Chondrocyte (in vitro differentiated cells): ENCODE results near the gene OR2T6. TPM values are rescaled to one million over a fixed set of nuclear protein-coding genes. Genes with fewer than 3 reads are reported as not detected.
"Not testable (repeated sequence)": the region's sequence is repeated elsewhere in the genome, so short reads cannot be mapped to it uniquely, and the experiment has no call there.

Source experiments
- DNase-seq: peaks from one replicate; pipeline ENCODE4 v3.0.0; 2021; ENCODE audit warnings: mixed read lengths, low spot score
- H3K27ac Mint-ChIP-seq: one replicate; pipeline ENCODE4 v1.8.0; 2021; ENCODE audit warnings: mild to moderate bottlenecking, moderate library complexity, mixed read lengths; ENCODE audit not compliant: unreplicated experiment
- H3K27me3 Mint-ChIP-seq: 2 replicates; pipeline ENCODE4 v1.8.0; 2021; ENCODE audit warnings: low read depth, mixed read lengths
- H3K36me3 Mint-ChIP-seq: 2 replicates; pipeline ENCODE4 v1.8.0; 2021; ENCODE audit warnings: low read depth, mixed read lengths
- H3K4me1 Mint-ChIP-seq: 2 replicates; pipeline ENCODE4 v1.8.0; 2021; ENCODE audit warnings: low read depth, mild to moderate bottlenecking, mixed read lengths
- H3K4me3 Mint-ChIP-seq: one replicate; pipeline ENCODE4 v1.8.0; 2021; ENCODE audit warnings: mild to moderate bottlenecking, moderate library complexity, mixed read lengths; ENCODE audit not compliant: unreplicated experiment
- H3K9me3 Mint-ChIP-seq: 2 replicates; pipeline ENCODE4 v1.8.0; 2021; ENCODE audit warnings: low read depth, mixed read lengths
- total RNA-seq: library from RNA; stranded (reverse); gene quantifications from 3 replicates; pipeline ENCODE4 v1.2.1, GENCODE V29; 2021

The OR2T6 gene
- total RNA-seq, 1 donor from 2014 or later: not detected

- H3K4me1 Mint-ChIP-seq, H3K4me3 Mint-ChIP-seq, H3K36me3 Mint-ChIP-seq, H3K27ac Mint-ChIP-seq, DNase-seq, H3K27me3 Mint-ChIP-seq: not testable (repeated sequence)
- H3K9me3 Mint-ChIP-seq: peaks cover 15% of the 10 kb centered on the region
Observed at GRCh38 chr1:248438668-248439067, 63.1 kb downstream of the OR2T6 start.

DNA sequence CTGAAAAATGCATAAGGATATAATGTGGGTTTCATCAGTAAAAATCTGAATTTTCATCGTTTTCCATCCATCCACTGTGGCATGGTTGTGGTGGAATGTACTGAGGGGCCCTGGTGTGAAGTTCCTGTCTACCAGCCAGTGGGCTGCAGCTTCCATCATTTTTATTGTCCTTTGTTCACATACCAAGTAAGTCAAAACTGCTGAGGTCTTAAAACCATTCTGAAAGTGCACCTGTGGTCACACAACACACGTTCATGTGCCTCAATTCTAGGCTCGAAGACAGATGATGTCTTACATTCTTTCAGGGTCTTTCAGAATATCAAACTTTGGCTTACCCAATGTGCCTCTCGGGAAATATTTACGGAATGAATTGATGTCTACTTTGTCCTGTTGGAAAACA is 63.7 kb downstream of the OR2T6 start:
- not testable (repeated sequence) for DNase-seq, H3K4me1 Mint-ChIP-seq, H3K36me3 Mint-ChIP-seq, H3K27me3 Mint-ChIP-seq, H3K4me3 Mint-ChIP-seq, H3K27ac Mint-ChIP-seq
- peaks cover 17% of the 10 kb centered on the region for H3K9me3 Mint-ChIP-seq

Other genes starting within 250 kb of the OR2T6 start
- gene OR2M5, start 230.6 kb upstream of the OR2T6 start, total RNA-seq: not detected in 3 replicates
- gene OR2M2, start 200.9 kb upstream of the OR2T6 start, total RNA-seq: not detected in 3 replicates
- gene OR2M3, start 178.5 kb upstream of the OR2T6 start, total RNA-seq: not detected in 3 replicates
- gene OR2M4, start 144.3 kb upstream of the OR2T6 start, total RNA-seq: not detected in 3 replicates
- not detected in 3 replicates for gene OR2T33, start 97.8 kb upstream of the OR2T6 start, total RNA-seq
- gene OR2T12, start 72.3 kb upstream of the OR2T6 start, total RNA-seq: not detected in 3 replicates
- not detected in 3 replicates for gene OR2M7, start 51.2 kb upstream of the OR2T6 start, total RNA-seq
- not detected in 3 replicates for gene OR14C36, start 27.0 kb upstream of the OR2T6 start, total RNA-seq
- gene OR2T4, start 14.1 kb upstream of the OR2T6 start, total RNA-seq: not detected in 3 replicates
- gene OR2T1, start 27.3 kb downstream of the OR2T6 start, total RNA-seq: not detected in 3 replicates
- not detected in 3 replicates for gene OR2T2, start 69.9 kb downstream of the OR2T6 start, total RNA-seq
- gene OR2T3, start 97.6 kb downstream of the OR2T6 start, total RNA-seq: not detected in 3 replicates
- gene OR2T5, start 112.8 kb downstream of the OR2T6 start, total RNA-seq: not detected in 3 replicates
- not detected in 3 replicates for gene OR2G6, start 132.3 kb downstream of the OR2T6 start, total RNA-seq
- not detected in 3 replicates for gene OR2T29, start 187.0 kb downstream of the OR2T6 start, total RNA-seq
- gene OR2T34, start 199.0 kb downstream of the OR2T6 start, total RNA-seq: not detected in 3 replicates
- not detected in 3 replicates for gene OR2T10, start 222.0 kb downstream of the OR2T6 start, total RNA-seq